Ishikawa (cell line): ENCODE results near the gene TIPRL.

Experiments used
- CEBPB ChIP-seq: IDR thresholded peaks from 2 replicates; pipeline ENCODE4 v1.6.1; 2012
- CREB1 ChIP-seq: IDR thresholded peaks from 2 replicates; pipeline ENCODE4 v1.6.1; 2012; ENCODE audit warnings: low read depth
- EGR1 ChIP-seq: IDR thresholded peaks from 2 replicates; pipeline ENCODE4 v1.6.1; 2012
- EP300 ChIP-seq: IDR thresholded peaks from 2 replicates; pipeline ENCODE4 v1.6.1; 2012; ENCODE audit warnings: borderline replicate concordance
- FOXM1 ChIP-seq: IDR thresholded peaks from 2 replicates; pipeline ENCODE4 v1.6.1; 2012; ENCODE audit warnings: low read depth, borderline replicate concordance
- MAX ChIP-seq: IDR thresholded peaks from 2 replicates; pipeline ENCODE4 v1.6.1; 2012
- NFIC ChIP-seq: IDR thresholded peaks from 2 replicates; pipeline ENCODE4 v1.6.1; 2012
- RAD21 ChIP-seq: IDR thresholded peaks from 2 replicates; pipeline ENCODE4 v1.6.1; 2012; ENCODE audit warnings: low read depth
- REST ChIP-seq: IDR thresholded peaks from 2 replicates; pipeline ENCODE4 v1.6.1; 2012; ENCODE audit warnings: low read depth, mild to moderate bottlenecking
- TAF1 ChIP-seq: IDR thresholded peaks from 2 replicates; pipeline ENCODE4 v1.6.1; 2012; ENCODE audit warnings: low read depth, mild to moderate bottlenecking
- TCF12 ChIP-seq: IDR thresholded peaks from 2 replicates; pipeline ENCODE4 v1.6.1; 2012; ENCODE audit warnings: low read depth
- TEAD4 ChIP-seq: IDR thresholded peaks from 2 replicates; pipeline ENCODE4 v1.6.1; 2012
- USF1 ChIP-seq: IDR thresholded peaks from 2 replicates; pipeline ENCODE4 v1.6.1; 2012
- YY1 ChIP-seq: IDR thresholded peaks from 2 replicates; pipeline ENCODE4 v1.6.1; 2012; ENCODE audit warnings: low read depth
- ZBTB7A ChIP-seq: IDR thresholded peaks from 2 replicates; pipeline ENCODE4 v1.6.1; 2012; ENCODE audit warnings: low read depth

TIPRL gene

GRCh38 chr1:168230709-168231108, 51.9 kb downstream of the TIPRL start:
- TF ChIP-seq TEAD4, result no peak
- TF ChIP-seq RAD21, result no peak
- TF ChIP-seq MAX, result no peak
- no peak for TF ChIP-seq ZBTB7A
- TF ChIP-seq CEBPB, result no peak
- no peak for TF ChIP-seq REST
- no peak for TF ChIP-seq USF1
- no peak for TF ChIP-seq EGR1
- TF ChIP-seq CREB1, result no peak
- TF ChIP-seq NFIC, result no peak

GRCh38 chr1:168234846-168235547, 56.2 kb downstream of the TIPRL start:
- TF ChIP-seq RAD21, result peak; percentile 78
- TF ChIP-seq USF1, result no peak
- TF ChIP-seq CEBPB, result no peak
- no peak for TF ChIP-seq TEAD4
- no peak for TF ChIP-seq TCF12
- TF ChIP-seq TAF1, result no peak
- no peak for TF ChIP-seq ZBTB7A
- no peak for TF ChIP-seq NFIC

- TF ChIP-seq ZBTB7A (no peak), NFIC (no peak), YY1 (no peak), USF1 (no peak)
Observed at GRCh38 chr1:168235548-168235885, 56.8 kb downstream of the TIPRL start.

- no peak for TF ChIP-seq ZBTB7A
- TF ChIP-seq CEBPB, result no peak
- no peak for TF ChIP-seq EP300
- no peak for TF ChIP-seq CREB1
- TF ChIP-seq USF1, result no peak
- no peak for TF ChIP-seq RAD21
- TF ChIP-seq TCF12, result no peak
- TF ChIP-seq FOXM1, result no peak
- TF ChIP-seq MAX, result no peak
- TF ChIP-seq REST, result no peak
- no peak for TF ChIP-seq EGR1
- TF ChIP-seq YY1, result no peak
- no peak for TF ChIP-seq TAF1
- TF ChIP-seq NFIC, result no peak
- TF ChIP-seq TEAD4, result no peak
Observed at GRCh38 chr1:168235937-168236336, 57.2 kb downstream of the TIPRL start.

GRCh38 chr1:168236836-168237611, 58.3 kb downstream of the TIPRL start:
- no peak for TF ChIP-seq USF1
- no peak for TF ChIP-seq REST
- no peak for TF ChIP-seq TEAD4
- no peak for TF ChIP-seq EP300
- TF ChIP-seq TCF12, result no peak
- TF ChIP-seq YY1, result no peak
- TF ChIP-seq TAF1, result no peak
- no peak for TF ChIP-seq EGR1
- no peak for TF ChIP-seq NFIC
- TF ChIP-seq ZBTB7A, result no peak
- TF ChIP-seq CEBPB, result no peak
- no peak for TF ChIP-seq CREB1
- TF ChIP-seq MAX, result no peak
- no peak for TF ChIP-seq FOXM1
